HG03135 (cell line): Measurements from ENCODE around the gene PNMA3.
A peak's percentile ranks its signal among the peaks of the same experiment; 100 is the strongest.
"Not testable (repeated sequence)": the region's sequence is repeated elsewhere in the genome, so short reads cannot be mapped to it uniquely, and the experiment has no call there.

Source experiments
- ATAC-seq: cut with Tn5 transposase; IDR thresholded peaks from one replicate; pipeline ENCODE4 v1.9.1; 2021; ENCODE audit warnings: mild to moderate bottlenecking, moderate library complexity; ENCODE audit not compliant: unreplicated experiment

PNMA3 gene

GRCh38 chrX:153055871-153056749 is at the start of gene PNMA3:
TSS of gene PNMA3 (plus strand) at chrX:153056470. CDS start at chrX:153057056, 586 bp downstream.
- ATAC-seq: no peak

GRCh38 chrX:153017174-153017573 is 39.1 kb upstream of the PNMA3 start:
- not testable (repeated sequence) for ATAC-seq

GRCh38 chrX:153019166-153019565 is 37.1 kb upstream of the PNMA3 start:
- no peak for ATAC-seq

- not testable (repeated sequence) for ATAC-seq
Observed at GRCh38 chrX:153026501-153026900, 29.8 kb upstream of the PNMA3 start.

- not testable (repeated sequence) for ATAC-seq
Observed at GRCh38 chrX:153028487-153028886, 27.8 kb upstream of the PNMA3 start.

- ATAC-seq: no peak
Observed at GRCh38 chrX:153029162-153029561, 27.1 kb upstream of the PNMA3 start.

- no peak for ATAC-seq
Observed at GRCh38 chrX:153029875-153030274, 26.4 kb upstream of the PNMA3 start.

GRCh38 chrX:153030801-153031200 is 25.5 kb upstream of the PNMA3 start:
- no peak for ATAC-seq

GRCh38 chrX:153032397-153033118 is 23.7 kb upstream of the PNMA3 start:
- peak; percentile 88 for ATAC-seq

- ATAC-seq: no peak
Observed at GRCh38 chrX:153049093-153049492, 7.2 kb upstream of the PNMA3 start.

- ATAC-seq: no peak
Observed at GRCh38 chrX:153052534-153052933, 3.7 kb upstream of the PNMA3 start.

GRCh38 chrX:153057281-153057680 is 1.0 kb downstream of the PNMA3 start:
- no peak for ATAC-seq

- no peak for ATAC-seq
Observed at GRCh38 chrX:153059191-153060094, 3.2 kb downstream of the PNMA3 start.

- no peak for ATAC-seq
Observed at GRCh38 chrX:153060095-153060445, 3.8 kb downstream of the PNMA3 start.

GRCh38 chrX:153061732-153062131 is 5.5 kb downstream of the PNMA3 start:
- ATAC-seq: no peak

- no peak for ATAC-seq
Observed at GRCh38 chrX:153063315-153063714, 7.0 kb downstream of the PNMA3 start.

GRCh38 chrX:153064061-153064460 is 7.8 kb downstream of the PNMA3 start:
- ATAC-seq: no peak

- no peak for ATAC-seq
Observed at GRCh38 chrX:153065389-153065788, 9.1 kb downstream of the PNMA3 start.

GRCh38 chrX:153066402-153066801 is 10.1 kb downstream of the PNMA3 start:
- not testable (repeated sequence) for ATAC-seq

- not testable (repeated sequence) for ATAC-seq
Observed at GRCh38 chrX:153071909-153072583, 15.8 kb downstream of the PNMA3 start, which contains the start of gene PNMA6A. TSS of gene PNMA6A (plus strand) at chrX:153072454. CDS start at chrX:153073063, 609 bp downstream.
